ENCODE results near the gene AGAP3. TPM values are rescaled to one million over a fixed set of nuclear protein-coding genes. Genes with fewer than 3 reads are reported as not detected.

Gene AGAP3
- total RNA-seq, 1 experiment from 2014 or later = 70.2 TPM

- no TSS peak for BruUV-seq (replicated peaks)
- no peak for DNase-seq
- no peak for TF ChIP-seq CTCF (IDR thresholded peaks at IDR 0.05; ENCODE audit: insufficient read depth in 1 of 2, low read depth in 1 of 2, low read length in 1 of 2, severe bottlenecking in 1 of 2, unreplicated experiment in 1 of 2)
- intact Hi-C loops (cut with micrococcal nuclease; ENCODE audit: unreplicated experiment) = no loop called here
- H3K27me3 ChIP-seq (replicated peaks; ENCODE audit: control insufficient read depth, insufficient read depth, low read length) = no peaks in the 10 kb centered on the region; the same call in 1 of the 2 replicates
- no peaks in the 10 kb centered on the region for H3K9me3 ChIP-seq
- H3K36me3 ChIP-seq (ENCODE audit: control insufficient read depth, insufficient read depth, low read length) = no peaks in the 10 kb centered on the region
- no peak overlapping the region for H3K4me3 ChIP-seq (ENCODE audit: low read depth, low read length)
- ChIA-PET POLR2A (no interaction called here), CTCF (no interaction called here)
- Mint-ChIP-seq H3K27me3 (ENCODE audit: insufficient read depth, unreplicated experiment) (peaks cover 12% of the 10 kb centered on the region), H3K4me1 (ENCODE audit: low read depth, unreplicated experiment) (no peaks in the 10 kb centered on the region), H3K4me3 (ENCODE audit: unreplicated experiment) (no peak overlapping the region), H3K27ac (ENCODE audit: unreplicated experiment) (no peak overlapping the region), H3K36me3 (ENCODE audit: insufficient read depth, unreplicated experiment) (no peaks in the 10 kb centered on the region), H3K9me3 (ENCODE audit: unreplicated experiment) (no peaks in the 10 kb centered on the region)
- H3K4me1 ChIP-seq = no peaks in the 10 kb centered on the region
Observed at GRCh38 chr7:151187409-151188251, 101.4 kb downstream of the AGAP3 start.

GRCh38 chr7:151188252-151188542 lies 101.9 kb downstream of the AGAP3 start:
- Histone ChIP-seq H3K4me1 (no peaks in the 10 kb centered on the region), H3K4me3 (ENCODE audit: low read depth, low read length) (no peak overlapping the region), H3K27me3 (replicated peaks; ENCODE audit: control insufficient read depth, insufficient read depth, low read length) (no peaks in the 10 kb centered on the region; the same call in 1 of the 2 replicates), H3K9me3 (no peaks in the 10 kb centered on the region), H3K36me3 (ENCODE audit: control insufficient read depth, insufficient read depth, low read length) (no peaks in the 10 kb centered on the region)
- peaks cover 12% of the 10 kb centered on the region for H3K27me3 Mint-ChIP-seq (ENCODE audit: insufficient read depth, unreplicated experiment)
- no peaks in the 10 kb centered on the region for H3K9me3 Mint-ChIP-seq (ENCODE audit: unreplicated experiment)
- BruUV-seq (replicated peaks) = no TSS peak
- CTCF ChIA-PET = no interaction called here
- POLR2A ChIA-PET = no interaction called here
- TF ChIP-seq CTCF (IDR thresholded peaks at IDR 0.05; ENCODE audit: insufficient read depth in 1 of 2, low read depth in 1 of 2, low read length in 1 of 2, severe bottlenecking in 1 of 2, unreplicated experiment in 1 of 2) = no peak
- H3K36me3 Mint-ChIP-seq (ENCODE audit: insufficient read depth, unreplicated experiment) = no peaks in the 10 kb centered on the region
- no peak for DNase-seq
- no peak overlapping the region for H3K4me3 Mint-ChIP-seq (ENCODE audit: unreplicated experiment)
- intact Hi-C loops (cut with micrococcal nuclease; ENCODE audit: unreplicated experiment) = no loop called here
- H3K4me1 Mint-ChIP-seq (ENCODE audit: low read depth, unreplicated experiment) = no peaks in the 10 kb centered on the region
- no peak overlapping the region for H3K27ac Mint-ChIP-seq (ENCODE audit: unreplicated experiment)

- BruUV-seq (replicated peaks) = no TSS peak
Observed at GRCh38 chr7:151189038-151189437, 102.8 kb downstream of the AGAP3 start.

More at GRCh38 chr7:151189038-151189437, 102.8 kb downstream of the AGAP3 start:
- no peaks in the 10 kb centered on the region for H3K4me1 ChIP-seq
- intact Hi-C loops (cut with micrococcal nuclease; ENCODE audit: unreplicated experiment) = no loop called here
- no peaks in the 10 kb centered on the region for H3K36me3 Mint-ChIP-seq (ENCODE audit: insufficient read depth, unreplicated experiment)
- H3K9me3 ChIP-seq = no peaks in the 10 kb centered on the region
- peaks cover 12% of the 10 kb centered on the region for H3K27me3 Mint-ChIP-seq (ENCODE audit: insufficient read depth, unreplicated experiment)
- no peaks in the 10 kb centered on the region for H3K36me3 ChIP-seq (ENCODE audit: control insufficient read depth, insufficient read depth, low read length)
- no peaks in the 10 kb centered on the region for H3K4me1 Mint-ChIP-seq (ENCODE audit: low read depth, unreplicated experiment)
- POLR2A ChIA-PET = no interaction called here
- no peak overlapping the region for H3K4me3 ChIP-seq (ENCODE audit: low read depth, low read length)
- H3K27ac Mint-ChIP-seq (ENCODE audit: unreplicated experiment) = no peak overlapping the region
- no peak for DNase-seq
- peaks cover 1% of the 10 kb centered on the region; the same call in 1 of the 2 replicates for H3K27me3 ChIP-seq (replicated peaks; ENCODE audit: control insufficient read depth, insufficient read depth, low read length)
- no peak for TF ChIP-seq CTCF (IDR thresholded peaks at IDR 0.05; ENCODE audit: insufficient read depth in 1 of 2, low read depth in 1 of 2, low read length in 1 of 2, severe bottlenecking in 1 of 2, unreplicated experiment in 1 of 2)
- CTCF ChIA-PET = no interaction called here
- H3K9me3 Mint-ChIP-seq (ENCODE audit: unreplicated experiment) = no peaks in the 10 kb centered on the region
- H3K4me3 Mint-ChIP-seq (ENCODE audit: unreplicated experiment) = no peak overlapping the region

Data from Caco-2 (cell line).